Stimulated activated CD4-positive, alpha-beta T cell treated with anti-CD3 and anti-CD28 coated beads, Interleukin-2, amount 100 ng/mL, for 48 hours (primary cell): ENCODE measurements around the gene GABRA4.

Source experiments
- DNase-seq, 2 donors: peaks; one replicate each; pipeline ENCODE4 v3.0.0-alpha.2; 2020

The GABRA4 gene

GRCh38 chr4:46927201-46927600 is 66.2 kb downstream of the GABRA4 start:
- no peak for DNase-seq

DNA sequence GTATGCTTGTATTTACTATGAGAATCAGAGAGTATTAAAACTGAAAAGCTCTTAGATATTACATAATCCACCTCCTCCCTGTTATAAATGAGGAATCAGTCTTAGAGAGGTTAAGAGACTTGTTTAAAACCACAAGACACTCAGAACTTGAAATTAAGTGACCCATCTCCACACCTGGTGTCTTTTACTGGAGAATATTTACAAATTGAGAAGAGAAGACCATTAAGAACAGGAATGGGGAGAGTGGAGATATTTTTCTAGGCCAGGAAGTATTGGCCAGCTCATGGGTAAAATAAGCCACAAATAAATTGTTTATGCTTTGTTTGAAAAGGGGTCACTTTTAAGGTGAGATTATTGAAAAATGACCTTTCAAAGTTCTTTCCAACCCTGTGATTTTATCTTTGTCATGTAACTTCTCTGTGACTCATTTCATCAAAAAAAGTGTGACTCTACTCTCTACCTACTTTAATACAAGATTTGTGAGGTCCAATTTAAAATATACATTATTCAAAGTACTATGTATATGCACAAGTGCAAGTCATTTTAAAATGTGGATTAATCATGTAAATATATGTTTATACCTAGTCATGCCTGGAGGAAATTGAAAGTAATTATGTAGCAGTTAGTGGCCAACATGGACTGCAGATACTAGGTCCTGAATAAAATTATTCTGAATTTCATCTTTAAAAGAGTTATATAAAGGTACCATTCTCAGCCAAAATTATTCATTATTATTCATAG is 68.4 kb downstream of the GABRA4 start:
- DNase-seq = no peak

DNA sequence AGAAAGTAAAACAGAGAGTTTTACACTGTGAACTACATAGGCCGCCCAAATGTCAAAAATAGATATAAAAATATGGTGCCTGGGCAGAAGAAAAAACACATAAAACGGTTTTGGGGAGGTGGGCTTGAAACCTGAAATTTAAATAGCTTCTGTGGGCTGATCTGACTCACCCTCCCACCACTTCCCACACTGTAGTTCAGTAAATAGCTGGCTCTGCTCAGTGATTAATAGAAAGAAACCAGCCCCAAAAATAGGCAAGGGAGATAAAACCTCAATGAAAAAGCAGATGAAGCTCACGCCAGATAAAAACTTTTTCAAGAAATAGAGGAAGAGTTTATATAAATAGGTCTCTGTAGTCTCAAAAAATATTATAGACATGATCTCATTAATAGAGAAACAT is 71.2 kb downstream of the GABRA4 start:
- no peak for DNase-seq

GRCh38 chr4:46909078-46909477 is 84.3 kb downstream of the GABRA4 start, which contains the start of gene COX7B2:
Gene COX7B2, minus strand, starts transcription at chr4:46909245. Its CDS starts 174,053 bp downstream, at chr4:46735192.
- DNase-seq = no peak

DNA sequence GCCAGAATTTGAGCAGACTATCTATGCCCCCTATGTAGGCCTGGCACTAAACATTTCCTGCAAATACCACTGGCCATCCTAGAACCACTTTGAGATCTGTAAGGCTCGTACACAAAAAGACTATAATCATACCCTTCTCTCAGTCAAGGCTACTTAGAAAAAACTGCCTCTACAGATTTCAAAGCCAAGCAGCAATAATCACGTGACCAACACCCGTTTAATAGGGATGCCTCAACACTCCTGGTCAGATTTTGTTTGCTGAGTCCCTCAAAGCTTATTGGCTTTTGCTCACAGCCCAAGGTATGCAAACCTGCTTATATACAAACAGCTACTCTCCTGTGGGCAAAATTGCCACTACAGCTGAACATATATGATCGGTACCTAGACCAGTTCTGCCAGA is 85.2 kb downstream of the GABRA4 start:
- no peak for DNase-seq

GRCh38 chr4:46900082-46900481 is 93.3 kb downstream of the GABRA4 start:
- no peak for DNase-seq

DNA sequence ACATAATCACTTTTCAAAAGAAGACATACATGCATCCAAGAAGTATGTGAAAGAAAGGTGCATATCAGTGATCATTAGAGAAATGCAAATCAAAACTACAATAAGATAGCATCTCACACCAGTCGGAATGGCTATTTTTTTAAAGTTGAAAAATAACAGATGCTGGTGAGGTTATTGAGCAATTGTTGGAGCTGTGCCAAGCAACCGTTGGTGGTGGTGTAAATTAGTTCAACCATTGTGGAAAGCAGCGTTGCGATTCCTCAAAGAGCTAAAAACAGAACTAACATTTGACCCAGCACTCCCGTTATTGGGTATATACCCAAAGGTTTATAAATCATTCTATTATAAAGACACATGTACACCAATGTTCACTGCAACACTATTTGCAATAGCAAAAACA is 98.6 kb downstream of the GABRA4 start:
- no peak for DNase-seq

DNA sequence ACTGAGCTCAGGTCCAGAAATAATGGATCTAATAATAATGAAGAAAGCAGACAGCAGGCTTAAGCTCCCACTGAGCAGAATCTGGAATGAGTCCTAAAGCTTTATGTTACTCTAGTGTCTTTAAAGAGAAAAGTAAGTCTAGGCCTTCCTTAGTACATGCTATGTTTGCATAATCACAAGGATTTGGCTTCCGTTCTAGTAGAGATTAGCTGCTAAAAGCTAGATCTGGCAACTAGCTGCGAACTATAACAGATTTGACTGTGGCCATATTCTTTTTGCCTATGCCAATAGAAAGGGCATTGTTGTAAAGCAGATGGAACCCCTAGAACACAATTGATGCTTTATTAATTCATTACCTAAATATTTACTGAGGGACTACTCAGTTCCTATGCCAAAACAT is 103.3 kb downstream of the GABRA4 start:
- no peak for DNase-seq

DNA sequence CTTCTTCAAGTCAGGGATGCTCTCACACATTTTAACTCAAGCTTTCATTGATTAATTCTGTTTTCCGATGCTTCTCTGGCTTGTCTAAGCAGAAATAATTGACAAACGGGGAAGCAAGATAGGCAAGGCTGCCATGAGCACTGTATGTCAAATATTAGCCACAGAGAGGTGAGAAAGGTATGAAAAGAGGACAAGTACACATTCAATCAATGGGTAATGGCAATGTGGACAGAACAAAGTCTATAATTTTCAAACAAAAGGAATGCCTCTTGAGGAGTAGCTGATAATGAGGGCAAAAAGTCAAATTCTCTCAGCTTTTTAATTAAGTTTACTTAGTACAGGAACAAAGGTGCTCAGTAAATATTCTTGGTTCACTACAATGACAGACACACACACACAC is 104.0 kb downstream of the GABRA4 start:
- DNase-seq = no peak

- DNase-seq = no peak
These were observed 106.7 kb downstream of the GABRA4 start for GRCh38 chr4:46886711-46887110.

GRCh38 chr4:46878641-46879040 is 114.7 kb downstream of the GABRA4 start:
- DNase-seq = no peak

GRCh38 chr4:46874811-46875210 is 118.6 kb downstream of the GABRA4 start:
- DNase-seq = no peak

- no peak for DNase-seq
These were observed 123.0 kb downstream of the GABRA4 start for GRCh38 chr4:46870411-46870810.
